ENCODE data around the gene LDHD.

GRCh38 chr16:75118943-75119539 is 2.5 kb upstream of the LDHD start:
- TF ChIP-seq EZH2 (IDR thresholded peaks at IDR 0.05; ENCODE audit: insufficient read depth, poor library complexity, severe bottlenecking) (no peak), EZH2phosphoT487 (IDR thresholded peaks at IDR 0.05; ENCODE audit: insufficient read depth, low read depth) (no peak)

Data from GM23248 (cell line).